Adrenal gland (tissue), 5 donors: ENCODE results near the gene SLC12A5.

Experiments
- CTCF ChIP-seq, 6 experiments: fragments of 450-650 bp in 4 of 6; fragments of 200-600 bp in 2 of 6; sonication (generic) in 1 of 6; IDR thresholded peaks; 1 replicate in 5 of 6; 2 replicates in 1 of 6; pipeline versions ENCODE4 v1.5.1 to v1.8.0; 2016 to 2021; ENCODE audit warnings: antibody characterized with exemption in 6 of 6, mild to moderate bottlenecking in 2 of 6, moderate library complexity in 1 of 6
- POLR2A ChIP-seq, 2 donors: fragments of 450-650 bp; IDR thresholded peaks; one replicate each; pipeline ENCODE4 v1.6.1; 2017; ENCODE audit warnings: antibody characterized with exemption in 2 of 2, mild to moderate bottlenecking in 2 of 2, moderate library complexity in 1 of 2
- donor health status: DM: no; HTN: no; CAD: no.

DNA sequence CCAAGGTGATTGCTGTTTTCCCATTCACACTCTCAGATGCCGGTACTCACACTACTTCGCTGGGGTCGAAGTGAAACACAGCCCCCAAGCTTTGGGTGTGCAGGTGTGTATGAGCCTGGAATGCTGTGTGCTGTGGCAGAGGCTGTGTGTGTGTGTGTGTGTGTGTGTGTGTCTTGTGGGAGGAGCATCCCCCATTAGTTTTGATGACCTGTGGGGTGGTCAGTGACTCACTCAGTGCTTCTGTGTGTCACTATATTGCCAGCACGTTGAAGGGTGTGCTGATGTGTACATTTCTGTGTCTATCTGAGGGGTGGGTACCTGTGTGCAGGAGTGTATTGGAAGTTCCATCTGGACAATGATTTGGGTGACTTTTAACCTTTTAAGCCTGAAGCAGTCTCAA, 5.0 kb upstream of the SLC12A5 start:
- TF ChIP-seq POLR2A (IDR thresholded peaks at IDR 0.05) = no peak
- TF ChIP-seq CTCF (IDR thresholded peaks at IDR 0.05) = no peak
